IPS DF 6.9 (cell line): ENCODE data around the gene JAK2.
"Not testable (repeated sequence)": the region's sequence is repeated elsewhere in the genome, so short reads cannot be mapped to it uniquely, and the experiment has no call there.

ENCODE experiments used
- DNase-seq: peaks from one replicate; pipeline ENCODE4 v3.0.0-alpha.2; 2013; ENCODE audit warnings: low read depth, low spot score
- H3K27ac ChIP-seq: one replicate; pipeline ENCODE4 v1.5.1; 2013; ENCODE audit warnings: low read length, control low read depth
- H3K27me3 ChIP-seq: 2 replicates; pipeline ENCODE4 v1.6.1; 2013; ENCODE audit warnings: mild to moderate bottlenecking, low read length; ENCODE audit not compliant: control insufficient read depth, insufficient read depth
- H3K36me3 ChIP-seq: 2 replicates; pipeline ENCODE4 v1.6.1; 2013; ENCODE audit warnings: low read length; ENCODE audit not compliant: control insufficient read depth, insufficient read depth
- H3K4me1 ChIP-seq: 2 replicates; pipeline ENCODE4 v1.6.1; 2013; ENCODE audit warnings: low read length; ENCODE audit not compliant: control insufficient read depth, insufficient read depth
- H3K4me3 ChIP-seq: 2 replicates; pipeline ENCODE4 v1.5.1; 2013; ENCODE audit warnings: mild to moderate bottlenecking, low read length
- H3K9me3 ChIP-seq: 2 replicates; pipeline ENCODE4 v1.6.1; 2013; ENCODE audit warnings: low read length, inconsistent platforms; ENCODE audit not compliant: control insufficient read depth, insufficient read depth
- WGBS: extraction: QIAGEN DNeasy Blood & Tissue Kit; methylation state at CpG from one replicate; pipeline ENCODE4 v1.1.7; 2013; ENCODE audit warnings: mixed read lengths, missing lambda C conversion rate; ENCODE audit not compliant: insufficient read length, insufficient coverage; 5-methylcytosine and 5-hydroxymethylcytosine counted together

JAK2 gene

DNA sequence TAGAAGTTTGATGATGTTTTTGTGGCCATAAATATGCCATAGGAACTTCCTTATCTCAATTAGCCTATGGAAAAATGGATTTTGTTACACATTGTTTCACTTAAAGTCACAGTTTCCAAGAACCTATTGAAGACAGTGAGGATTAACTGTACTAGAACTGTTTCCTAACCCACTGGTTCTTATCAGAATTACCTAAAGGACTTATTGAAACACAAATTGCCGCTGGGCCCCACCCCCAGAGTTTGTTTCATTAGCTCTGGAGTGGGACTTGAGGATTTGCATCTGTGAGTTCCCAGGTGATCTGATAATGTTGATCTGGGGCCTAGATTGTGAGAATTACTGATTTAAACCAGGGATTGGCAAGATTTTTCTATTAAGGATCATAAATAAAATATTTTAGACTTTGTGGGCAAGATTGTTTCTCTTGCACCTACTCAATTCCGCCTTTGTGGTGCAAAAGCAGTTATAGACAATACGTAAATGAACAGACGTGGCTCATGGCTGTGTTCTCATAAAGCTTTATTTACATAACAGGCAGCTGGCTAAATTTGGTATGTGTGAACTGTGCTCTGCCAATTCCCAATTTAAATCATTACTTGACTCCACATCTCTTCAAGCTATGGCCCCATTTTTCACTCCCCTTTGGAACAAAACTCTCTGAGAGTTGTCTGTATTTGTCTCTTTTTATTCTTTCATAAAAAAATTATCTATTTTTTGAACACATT is 9.3 kb downstream of the JAK2 start:
- H3K4me3 ChIP-seq, result no peak overlapping the region
- H3K36me3 ChIP-seq, result no peaks in the 10 kb centered on the region
- no peak overlapping the region for H3K27ac ChIP-seq
- no peak for DNase-seq
- H3K9me3 ChIP-seq, result no peaks in the 10 kb centered on the region
- H3K27me3 ChIP-seq, result no peaks in the 10 kb centered on the region
- H3K4me1 ChIP-seq, result no peaks in the 10 kb centered on the region
- WGBS, result no CpG with 5 or more reads among the region's 4 CpGs

DNA sequence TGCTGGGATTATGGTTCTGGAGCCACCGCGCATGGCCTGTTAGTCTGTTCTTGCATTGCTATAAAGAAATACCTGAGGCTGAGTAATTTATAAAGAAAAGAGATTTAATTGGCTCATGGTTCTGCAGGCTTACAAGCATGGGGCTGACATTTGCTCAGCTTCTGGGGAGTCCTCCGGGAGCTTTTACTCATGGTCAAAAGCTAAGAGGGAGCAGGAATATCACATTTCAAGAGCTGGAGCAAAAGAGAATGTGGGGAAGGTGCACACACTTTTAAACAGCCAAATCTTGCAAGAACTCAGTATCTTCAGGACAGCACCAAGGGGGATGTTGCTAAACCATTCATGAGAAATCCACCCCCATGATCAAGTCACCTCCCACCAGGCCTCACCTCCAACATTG is 12.1 kb downstream of the JAK2 start:
- H3K27ac ChIP-seq, result no peak overlapping the region
- no peak for DNase-seq
- no peaks in the 10 kb centered on the region for H3K4me1 ChIP-seq
- H3K4me3 ChIP-seq, result no peak overlapping the region
- H3K9me3 ChIP-seq, result no peaks in the 10 kb centered on the region
- H3K27me3 ChIP-seq, result no peaks in the 10 kb centered on the region
- no CpG with 5 or more reads among the region's 3 CpGs for WGBS
- no peaks in the 10 kb centered on the region for H3K36me3 ChIP-seq

DNA sequence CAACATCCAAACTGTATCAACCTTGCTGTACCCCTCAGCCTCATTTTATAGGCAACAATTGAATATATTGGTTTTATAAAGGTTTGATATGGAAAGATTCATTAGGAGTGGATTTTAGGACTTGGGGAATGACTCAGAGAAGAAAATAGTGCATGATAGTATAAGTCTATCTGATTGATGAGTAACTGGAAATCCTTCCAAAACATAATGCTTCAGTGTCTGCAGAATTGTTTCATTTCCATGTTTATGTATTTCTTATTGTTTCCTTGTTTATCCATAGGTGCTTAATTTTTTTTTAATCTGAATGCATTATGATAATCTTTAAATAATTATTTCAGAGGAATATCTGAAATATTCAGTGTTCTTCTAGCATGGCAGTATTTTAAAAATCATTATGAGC is 12.6 kb downstream of the JAK2 start:
- Histone ChIP-seq H3K4me1 (no peaks in the 10 kb centered on the region), H3K27ac (no peak overlapping the region), H3K36me3 (no peaks in the 10 kb centered on the region), H3K9me3 (no peaks in the 10 kb centered on the region), H3K27me3 (no peaks in the 10 kb centered on the region), H3K4me3 (no peak overlapping the region)
- no peak for DNase-seq

DNA sequence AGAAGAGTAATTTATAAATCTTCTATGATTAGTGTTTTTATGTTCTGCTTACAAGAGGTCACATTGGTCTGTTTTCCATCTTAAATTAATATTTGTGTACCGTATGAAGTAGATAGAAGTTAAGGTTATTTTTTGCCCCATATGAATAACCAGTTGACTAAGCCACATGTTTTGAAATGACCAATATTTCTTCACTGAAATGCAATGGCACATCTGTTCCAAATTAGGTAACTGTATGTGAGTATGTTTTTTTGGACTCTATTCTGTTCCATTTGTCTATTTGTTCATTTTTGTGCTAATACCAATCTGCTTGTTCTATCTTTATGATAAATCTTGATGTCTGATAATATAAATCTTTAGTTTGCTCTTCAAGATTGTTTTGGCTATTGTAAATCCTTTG is 17.7 kb downstream of the JAK2 start:
- no peak for DNase-seq
- no peaks in the 10 kb centered on the region for H3K4me1 ChIP-seq
- no CpG with 5 or more reads among the region's 1 CpG for WGBS
- no peak overlapping the region for H3K4me3 ChIP-seq
- H3K36me3 ChIP-seq, result no peaks in the 10 kb centered on the region
- H3K27ac ChIP-seq, result no peak overlapping the region
- H3K27me3 ChIP-seq, result no peaks in the 10 kb centered on the region
- H3K9me3 ChIP-seq, result no peaks in the 10 kb centered on the region

DNA sequence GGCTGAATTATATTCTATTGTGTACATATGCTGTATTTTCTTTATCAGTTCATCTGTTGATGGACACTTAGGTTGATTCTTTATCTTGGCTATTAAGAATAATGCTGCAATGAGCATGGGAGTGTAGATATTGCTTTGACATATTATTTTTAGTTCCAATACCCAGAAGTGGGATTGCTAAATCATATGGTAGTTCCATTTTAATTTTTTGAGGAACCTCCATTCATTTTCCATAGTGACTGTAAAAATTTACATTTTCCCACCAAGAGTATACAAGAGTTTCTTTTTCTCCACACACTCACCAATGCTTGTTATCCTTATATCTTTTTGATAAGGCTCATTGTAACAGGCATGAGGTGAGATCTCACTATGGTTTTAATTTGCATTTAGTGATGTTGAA is 19.4 kb downstream of the JAK2 start:
- H3K27me3 ChIP-seq, result no peaks in the 10 kb centered on the region
- no peak overlapping the region for H3K27ac ChIP-seq
- DNase-seq, result no peak
- H3K9me3 ChIP-seq, result no peaks in the 10 kb centered on the region
- no peak overlapping the region for H3K4me3 ChIP-seq
- no peaks in the 10 kb centered on the region for H3K4me1 ChIP-seq
- no peaks in the 10 kb centered on the region for H3K36me3 ChIP-seq

DNA sequence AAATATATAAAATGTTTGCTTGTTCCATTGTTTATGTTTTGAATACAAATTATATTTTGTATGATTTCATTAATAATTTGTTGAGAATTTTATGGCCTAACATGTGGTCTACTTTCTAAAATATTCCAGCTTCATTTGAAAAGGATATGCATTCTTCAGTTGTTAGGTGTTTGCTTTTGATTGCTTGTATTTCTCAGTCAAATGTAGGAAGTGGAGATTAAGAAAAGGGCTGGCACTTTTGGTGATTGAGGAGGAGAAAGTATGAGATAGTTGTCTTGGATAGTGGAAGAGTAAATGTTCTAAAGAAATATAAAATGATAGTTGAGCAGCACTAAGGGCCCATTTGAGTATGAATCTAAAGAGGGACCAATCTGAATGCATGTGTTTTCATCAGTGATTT is 23.1 kb downstream of the JAK2 start:
- no peak for DNase-seq
- no peaks in the 10 kb centered on the region for H3K36me3 ChIP-seq
- no peak overlapping the region for H3K4me3 ChIP-seq
- no peaks in the 10 kb centered on the region for H3K27me3 ChIP-seq
- no peak overlapping the region for H3K27ac ChIP-seq
- H3K9me3 ChIP-seq, result no peaks in the 10 kb centered on the region
- no peaks in the 10 kb centered on the region for H3K4me1 ChIP-seq

DNA sequence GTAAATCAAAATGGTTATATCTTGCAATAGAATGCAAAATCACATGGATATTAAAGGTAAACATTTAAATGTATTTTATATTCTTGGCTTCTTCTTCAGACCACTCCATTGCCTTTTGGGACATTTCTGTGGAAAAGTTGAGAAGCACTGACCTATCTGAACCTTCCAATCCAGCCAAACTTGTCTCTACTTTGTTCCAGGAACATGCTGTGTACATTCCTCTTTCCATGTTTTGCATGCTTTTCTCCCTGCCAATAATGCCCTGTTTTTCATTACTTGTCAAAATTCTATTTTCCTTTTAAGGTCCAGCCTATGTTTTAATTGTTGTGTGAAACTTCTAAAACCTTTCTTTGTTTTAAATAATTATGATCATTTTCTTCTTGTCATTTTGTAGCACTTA is 28.3 kb downstream of the JAK2 start:
- H3K27ac ChIP-seq, result no peak overlapping the region
- no peak overlapping the region for H3K4me3 ChIP-seq
- no peaks in the 10 kb centered on the region for H3K4me1 ChIP-seq
- no peak for DNase-seq
- H3K27me3 ChIP-seq, result no peaks in the 10 kb centered on the region
- no peaks in the 10 kb centered on the region for H3K36me3 ChIP-seq
- H3K9me3 ChIP-seq, result no peaks in the 10 kb centered on the region

DNA sequence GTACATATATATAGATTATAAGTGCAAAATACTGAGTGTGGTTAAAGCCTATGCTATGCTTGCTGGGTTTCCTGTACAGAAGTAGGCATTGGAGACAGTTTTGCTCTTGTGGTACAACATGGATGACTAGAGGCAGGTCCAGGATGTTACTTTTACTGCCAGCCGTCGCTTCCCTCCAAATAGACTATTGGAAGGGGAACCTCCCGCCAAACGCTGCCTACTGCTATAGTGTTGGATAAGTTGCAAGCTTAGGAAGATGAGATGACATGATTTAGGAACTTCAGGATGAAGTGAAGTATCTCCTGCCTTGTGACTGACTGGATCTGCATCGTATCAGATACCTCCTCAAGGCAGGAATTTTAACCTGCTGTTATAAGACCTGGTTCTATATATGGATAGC is 30.9 kb downstream of the JAK2 start:
- no peak overlapping the region for H3K4me3 ChIP-seq
- WGBS, result no CpG with 5 or more reads among the region's 5 CpGs
- H3K27me3 ChIP-seq, result no peaks in the 10 kb centered on the region
- H3K4me1 ChIP-seq, result no peaks in the 10 kb centered on the region
- DNase-seq, result no peak
- H3K27ac ChIP-seq, result no peak overlapping the region
- H3K9me3 ChIP-seq, result no peaks in the 10 kb centered on the region
- no peaks in the 10 kb centered on the region for H3K36me3 ChIP-seq

DNA sequence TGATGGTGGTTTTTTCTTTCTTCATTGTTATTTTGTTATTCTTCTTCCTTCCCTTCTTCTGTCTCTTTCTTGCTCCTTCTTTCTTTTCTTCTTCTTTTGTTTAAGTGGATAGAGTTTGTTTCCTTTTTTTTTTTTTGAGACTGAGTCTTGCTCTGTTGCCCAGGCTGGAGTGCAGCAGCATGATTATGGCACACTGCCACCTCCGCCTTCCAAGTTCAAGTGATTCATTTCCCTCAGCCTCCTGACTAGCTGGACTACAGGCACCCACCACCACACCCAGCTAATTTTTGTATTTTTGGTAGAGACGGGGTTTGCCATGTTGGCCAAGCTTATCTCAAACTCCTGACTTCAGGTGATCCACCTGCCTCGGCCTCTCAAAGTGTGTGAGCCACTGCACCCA is 40.3 kb downstream of the JAK2 start:
- Histone ChIP-seq H3K27ac (no peak overlapping the region), H3K4me3 (no peak overlapping the region), H3K27me3 (no peaks in the 10 kb centered on the region; the same call in 1 of the 2 replicates), H3K9me3 (no peaks in the 10 kb centered on the region), H3K4me1 (no peaks in the 10 kb centered on the region), H3K36me3 (no peaks in the 10 kb centered on the region)
- no CpG with 5 or more reads among the region's 3 CpGs for WGBS
- DNase-seq, result no peak

DNA sequence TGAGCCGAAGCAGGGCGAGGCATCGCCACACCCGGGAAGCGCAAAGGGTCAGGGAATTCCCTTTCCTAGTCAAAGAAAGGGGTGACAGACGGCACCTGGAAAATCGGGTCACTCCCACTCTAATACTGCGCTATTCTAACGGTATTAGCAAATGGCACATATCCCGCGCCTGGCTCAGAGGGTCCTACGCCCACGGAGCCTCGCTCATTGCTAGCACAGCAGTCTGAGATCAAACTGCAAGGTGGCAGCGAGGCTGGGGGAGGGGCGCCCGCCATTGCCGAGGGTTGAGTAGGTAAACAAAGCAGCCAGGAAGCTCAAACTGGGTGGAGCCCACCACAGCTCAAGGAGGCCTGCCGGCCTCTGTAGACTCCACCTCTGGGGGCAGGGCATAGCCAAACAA is 46.9 kb downstream of the JAK2 start:
- DNase-seq, H3K4me3 ChIP-seq, H3K27ac ChIP-seq, H3K36me3 ChIP-seq, H3K27me3 ChIP-seq, H3K4me1 ChIP-seq, H3K9me3 ChIP-seq: not testable (repeated sequence)
- no CpG with 5 or more reads among the region's 19 CpGs for WGBS

DNA sequence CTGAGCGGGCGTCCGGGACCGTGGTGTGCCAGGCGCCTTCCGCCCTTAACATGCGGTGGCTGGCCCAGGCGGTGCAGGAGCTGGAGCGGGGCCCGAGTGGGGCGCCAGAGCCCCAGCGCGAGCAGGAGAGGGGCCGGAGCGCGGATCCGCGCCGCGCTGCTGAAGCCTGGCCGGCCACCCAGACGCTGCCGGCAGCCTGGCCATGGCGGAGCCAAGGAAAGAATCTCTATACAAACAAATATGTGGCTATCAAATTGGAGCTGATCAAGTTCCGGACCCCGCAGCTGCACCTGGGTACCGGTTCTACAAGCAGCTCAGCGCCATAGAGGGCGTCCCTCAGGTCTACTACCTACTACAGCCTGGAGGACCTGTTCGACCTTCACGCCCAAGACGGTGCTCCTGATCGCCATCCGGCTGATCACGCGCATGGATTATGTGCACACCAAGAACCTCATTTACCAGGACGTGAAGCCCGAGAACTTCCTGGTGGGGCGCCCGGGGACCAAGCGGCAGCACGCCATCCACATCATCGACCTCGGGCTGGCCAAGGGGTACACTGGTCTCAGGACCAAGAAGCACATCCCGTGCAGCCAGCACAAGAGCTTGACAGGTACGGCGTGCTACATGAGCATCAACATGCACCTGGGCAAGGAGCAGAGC is 55.8 kb downstream of the JAK2 start:
- no peak for DNase-seq
- no CpG with 5 or more reads among the region's 47 CpGs for WGBS
- H3K36me3 ChIP-seq, result no peaks in the 10 kb centered on the region; the same call in 1 of the 2 replicates

More for the DNA sequence above, 55.8 kb downstream of the JAK2 start:
- no peak overlapping the region for H3K4me3 ChIP-seq
- no peaks in the 10 kb centered on the region for H3K4me1 ChIP-seq
- no peaks in the 10 kb centered on the region for H3K27me3 ChIP-seq
- H3K27ac ChIP-seq, result no peak overlapping the region
- H3K9me3 ChIP-seq, result no peaks in the 10 kb centered on the region
